ENCODE data around the gene TMEM184B. TPM values are rescaled to one million over a fixed set of nuclear protein-coding genes. Genes with fewer than 3 reads are reported as not detected.

TMEM184B gene
- total and polyA plus RNA-seq, 8 donors, result 10.0 to 110 (median 34.0) TPM

- Histone ChIP-seq H3K27me3 (no peaks in the 10 kb centered on the region), H3K4me3 (peak overlapping the region in 2 of 4 donors; percentile 1 to 15), H3K36me3 (no peaks in the 10 kb centered on the region), H3K4me1 (peaks cover 49 to 79% (median 65%) of the 10 kb centered on the region in 4 donors), H3K27ac (peak overlapping the region; percentile 80 to 88 (median 81)), H3K9me3 (no peaks in the 10 kb centered on the region)
- intact Hi-C loops (cut with DNase I; ENCODE audit: low total_unique reads), result no loop called here
- 41 to 62% (median 52%) methylated on average over 4 of the region's 4 CpGs for WGBS, 5 donors
- DNase-seq, result peak; percentile 58 to 80
- TF ChIP-seq CTCF (IDR thresholded peaks at IDR 0.05) (peak in 3 of 7 experiments; percentile 8 to 29 (median 23)), POLR2A (IDR thresholded peaks at IDR 0.05) (no peak)
These were observed 15.1 kb downstream of the TMEM184B start for GRCh38 chr22:38257650-38258250.

GRCh38 chr22:38257181-38257580, 15.6 kb downstream of the TMEM184B start:
- Histone ChIP-seq H3K27ac (peak overlapping the region; percentile 66 to 87 (median 81)), H3K4me1 (peaks cover 44 to 77% (median 61%) of the 10 kb centered on the region in 4 donors), H3K36me3 (no peaks in the 10 kb centered on the region), H3K4me3 (peak overlapping the region in 2 of 4 donors; percentile 1 to 15), H3K27me3 (no peaks in the 10 kb centered on the region), H3K9me3 (no peaks in the 10 kb centered on the region)
- peak in 2 of 3 donors; percentile 30 to 65 for TF ChIP-seq POLR2AphosphoS5 (IDR thresholded peaks at IDR 0.05)
- no peak for TF ChIP-seq POLR2A (IDR thresholded peaks at IDR 0.05)
- 46 to 61% (median 47%) methylated on average over 14 of the region's 14 CpGs for WGBS, 5 donors
- DNase-seq, result peak in 1 of 2 donors; percentile 82
- intact Hi-C loops (cut with DNase I; ENCODE audit: low total_unique reads), result no loop called here

- H3K27ac ChIP-seq, result peak overlapping the region in 2 of 5 donors; percentile 81 to 87
These were observed 17.1 kb downstream of the TMEM184B start for GRCh38 chr22:38255697-38256096.

GRCh38 chr22:38251341-38251692, 21.5 kb downstream of the TMEM184B start:
- intact Hi-C loops (cut with DNase I; ENCODE audit: low total_unique reads), result no loop called here
- WGBS, 5 donors, result 78 to 88% (median 81%) methylated on average over 7 of the region's 7 CpGs
- Histone ChIP-seq H3K4me3 (no peak overlapping the region), H3K9me3 (no peaks in the 10 kb centered on the region), H3K4me1 (peaks cover 5 to 58% (median 40%) of the 10 kb centered on the region in 4 donors), H3K27ac (no peak overlapping the region), H3K27me3 (no peaks in the 10 kb centered on the region), H3K36me3 (peaks cover 6 to 17% (median 15%) of the 10 kb centered on the region in 4 donors)
- DNase-seq, result no peak
- no peak for TF ChIP-seq EP300 (IDR thresholded peaks at IDR 0.05)
- TF ChIP-seq POLR2AphosphoS5 (IDR thresholded peaks at IDR 0.05), result no peak
- TF ChIP-seq POLR2A (IDR thresholded peaks at IDR 0.05), result no peak
- no peak for TF ChIP-seq CTCF (IDR thresholded peaks at IDR 0.05)

More at GRCh38 chr22:38255697-38256096, 17.1 kb downstream of the TMEM184B start:
- no peaks in the 10 kb centered on the region for H3K27me3 ChIP-seq
- peaks cover 39 to 76% (median 56%) of the 10 kb centered on the region in 4 donors for H3K4me1 ChIP-seq
- WGBS, 5 donors, result 94 to 96% (median 95%) methylated on average over 2 of the region's 2 CpGs
- intact Hi-C loops (cut with DNase I; ENCODE audit: low total_unique reads), result no loop called here
- no peak for DNase-seq
- H3K4me3 ChIP-seq, result no peak overlapping the region
- TF ChIP-seq CTCF (IDR thresholded peaks at IDR 0.05) (no peak), EP300 (IDR thresholded peaks at IDR 0.05) (no peak), POLR2A (IDR thresholded peaks at IDR 0.05) (no peak), POLR2AphosphoS5 (IDR thresholded peaks at IDR 0.05) (no peak)
- H3K9me3 ChIP-seq, result no peaks in the 10 kb centered on the region
- H3K36me3 ChIP-seq, result no peaks in the 10 kb centered on the region

Data from stomach (tissue), 9 donors.